Measurements from ENCODE around the gene RNF224. TPM values are rescaled to one million over a fixed set of nuclear protein-coding genes. Genes with fewer than 3 reads are reported as not detected.
"Not testable (repeated sequence)": the region's sequence is repeated elsewhere in the genome, so short reads cannot be mapped to it uniquely, and the experiment has no call there.

RNF224 gene
- total and polyA plus RNA-seq, 3 experiments from 2014 or later, result not detected

DNA sequence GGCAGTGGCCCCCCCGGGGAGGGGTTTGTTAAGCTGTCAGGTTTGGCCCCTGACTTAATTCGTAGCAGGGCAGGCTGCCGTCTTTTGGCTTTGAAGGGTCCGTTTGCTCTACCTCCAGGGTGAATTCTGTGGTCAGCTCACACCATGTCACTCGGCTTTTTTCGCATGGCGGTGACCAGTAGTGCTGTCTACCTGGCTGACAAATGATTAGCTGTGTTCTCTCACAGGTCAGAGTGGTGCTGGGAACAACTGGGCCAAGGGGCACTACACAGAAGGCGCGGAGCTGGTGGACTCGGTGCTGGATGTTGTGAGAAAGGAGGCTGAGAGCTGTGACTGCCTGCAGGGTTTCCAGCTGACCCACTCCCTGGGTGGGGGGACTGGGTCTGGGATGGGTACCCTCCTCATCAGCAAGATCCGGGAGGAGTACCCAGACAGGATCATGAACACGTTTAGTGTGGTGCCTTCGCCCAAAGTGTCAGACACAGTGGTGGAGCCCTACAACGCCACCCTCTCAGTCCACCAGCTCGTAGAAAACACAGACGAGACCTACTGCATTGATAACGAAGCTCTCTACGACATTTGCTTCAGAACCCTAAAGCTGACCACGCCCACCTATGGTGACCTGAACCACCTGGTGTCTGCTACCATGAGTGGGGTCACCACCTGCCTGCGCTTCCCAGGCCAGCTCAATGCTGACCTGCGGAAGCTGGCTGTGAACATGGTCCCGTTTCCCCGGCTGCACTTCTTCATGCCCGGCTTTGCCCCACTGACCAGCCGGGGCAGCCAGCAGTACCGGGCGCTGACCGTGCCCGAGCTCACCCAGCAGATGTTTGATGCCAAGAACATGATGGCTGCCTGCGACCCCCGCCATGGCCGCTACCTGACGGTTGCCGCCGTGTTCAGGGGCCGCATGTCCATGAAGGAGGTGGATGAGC is 15.2 kb downstream of the RNF224 start:
- Mint-ChIP-seq H3K27ac (peak overlapping the region in 7 of 8 donors; percentile 60 to 83 (median 78)), H3K36me3 (peaks cover 0 to 22% (median 5%) of the 10 kb centered on the region in 3 donors), H3K9me3 (no peaks in the 10 kb centered on the region), H3K4me3 (peak overlapping the region; percentile 70 to 88 (median 84)), H3K27me3 (peaks cover 0 to 4% of the 10 kb centered on the region in 2 donors), H3K4me1 (peaks cover 15 to 43% (median 17%) of the 10 kb centered on the region in 3 donors)
- DNase-seq, result no peak
- Histone ChIP-seq H3K36me3 (ENCODE audit: insufficient read depth, low read length) (peaks cover 10% of the 10 kb centered on the region), H3K4me3 (ENCODE audit: low read length) (peak overlapping the region; percentile 46), H3K9me3 (ENCODE audit: low read length) (no peaks in the 10 kb centered on the region), H3K27ac (ENCODE audit: low read depth, low read length) (peak overlapping the region; percentile 72), H3K4me1 (ENCODE audit: insufficient read depth, low read length) (peaks cover 10% of the 10 kb centered on the region), H3K27me3 (ENCODE audit: insufficient read depth, low read length, poor library complexity, severe bottlenecking) (no peaks in the 10 kb centered on the region)
- CTCF ChIA-PET, result interaction anchor here (1.2 to 4.4 kb wide), 6 partner anchors 12 to 196 kb away, joined by 3 to 43 read pairs (median 4); partner anchors contain the start of genes ANAPC2, NELFB, RNF224 and SSNA1
- POLR2A ChIA-PET, result interaction anchor here (1.4 to 3.4 kb wide), 4 partner anchors 13 to 53 kb away, joined by 6 to 83 read pairs (median 18); partner anchors contain the start of genes NELFB, RNF208 and TPRN

GRCh38 chr9:137243266-137243625 is 15.9 kb downstream of the RNF224 start:
- Mint-ChIP-seq H3K36me3 (peaks cover 0 to 22% (median 5%) of the 10 kb centered on the region in 3 donors), H3K4me3 (peak overlapping the region in 6 of 7 donors; percentile 3 to 86 (median 44)), H3K4me1 (peaks cover 14 to 40% (median 17%) of the 10 kb centered on the region in 3 donors), H3K27ac (peak overlapping the region in 3 of 8 donors; percentile 37 to 75 (median 41))
- H3K27me3 Mint-ChIP-seq; H3K27ac ChIP-seq (ENCODE audit: low read depth, low read length); H3K9me3 Mint-ChIP-seq; DNase-seq; H3K4me3 ChIP-seq (ENCODE audit: low read length); H3K9me3 ChIP-seq (ENCODE audit: low read length); H3K27me3 ChIP-seq (ENCODE audit: insufficient read depth, low read length, poor library complexity, severe bottlenecking): not testable (repeated sequence)
- Histone ChIP-seq H3K4me1 (ENCODE audit: insufficient read depth, low read length) (peaks cover 10% of the 10 kb centered on the region), H3K36me3 (ENCODE audit: insufficient read depth, low read length) (peaks cover 10% of the 10 kb centered on the region)
- ChIA-PET POLR2A (interaction anchor here (3.4 kb wide), 1 partner anchor 12 kb away, joined by 83 read pairs; the partner anchor contains the start of gene NELFB), CTCF (interaction anchor here (1.8 to 4.4 kb wide), 3 partner anchors 11 to 197 kb away, joined by 5 to 43 read pairs (median 14); partner anchors contain the start of genes NELFB and RNF224)

DNA sequence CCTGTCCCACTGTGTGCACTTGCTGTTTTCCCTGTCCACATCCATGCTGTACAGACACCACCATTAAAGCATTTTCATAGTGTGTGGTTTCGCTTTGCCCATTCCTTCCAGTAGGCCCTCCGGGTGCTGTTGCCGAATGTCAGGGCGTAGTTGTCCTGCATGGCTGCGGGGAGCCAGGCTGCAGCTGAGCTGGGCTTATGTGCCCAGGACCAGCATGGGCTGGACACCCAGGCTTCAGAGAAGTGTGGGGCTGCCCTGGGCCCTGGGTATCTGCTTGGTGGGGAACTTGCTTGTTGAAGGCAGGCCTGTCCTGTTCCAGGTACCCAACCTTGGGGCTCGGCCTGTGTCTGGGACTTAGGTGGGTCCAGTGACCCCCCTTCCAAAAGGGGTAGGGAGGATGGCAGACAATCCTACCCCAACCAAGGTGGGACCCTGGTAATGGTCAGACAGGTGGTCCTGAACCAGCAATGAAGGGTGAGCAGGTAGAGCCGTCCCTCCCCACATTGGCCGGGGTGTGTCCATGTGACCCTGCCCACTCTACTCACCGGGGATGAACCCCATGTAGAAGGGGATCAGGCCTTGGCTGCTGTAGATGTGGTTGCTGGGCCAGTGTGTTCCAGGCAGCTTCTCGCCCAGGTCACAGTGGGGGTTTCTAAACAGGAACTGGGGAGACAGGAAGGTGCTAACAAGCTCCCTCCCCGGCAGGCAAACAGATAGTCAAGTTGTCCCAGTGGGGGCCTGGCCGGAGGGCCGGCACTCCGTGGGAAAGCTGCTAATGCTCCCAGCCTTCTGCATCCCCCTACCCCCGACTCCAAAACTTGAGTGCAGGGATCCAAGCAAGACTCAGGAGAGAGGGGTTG is 16.6 kb downstream of the RNF224 start:
- POLR2A ChIA-PET, result interaction anchor here (0.6 kb wide), 1 partner anchor 121 kb away, joined by 3 read pairs; no protein-coding TSS in a partner anchor
- Histone ChIP-seq H3K4me1 (ENCODE audit: insufficient read depth, low read length) (peaks cover 10% of the 10 kb centered on the region), H3K4me3 (ENCODE audit: low read length) (no peak overlapping the region), H3K9me3 (ENCODE audit: low read length) (no peaks in the 10 kb centered on the region), H3K27me3 (ENCODE audit: insufficient read depth, low read length, poor library complexity, severe bottlenecking) (no peaks in the 10 kb centered on the region), H3K27ac (ENCODE audit: low read depth, low read length) (no peak overlapping the region), H3K36me3 (ENCODE audit: insufficient read depth, low read length) (peaks cover 10% of the 10 kb centered on the region)
- CTCF ChIA-PET, result interaction anchor here (1.8 kb wide), 1 partner anchor 197 kb away, joined by 5 read pairs; no protein-coding TSS in a partner anchor
- peak overlapping the region in 4 of 8 donors; percentile 30 to 88 (median 54) for H3K27ac Mint-ChIP-seq
- H3K4me1 Mint-ChIP-seq, result peaks cover 13 to 35% (median 16%) of the 10 kb centered on the region in 3 donors
- DNase-seq, result no peak
- peaks cover 0 to 4% of the 10 kb centered on the region in 2 donors for H3K27me3 Mint-ChIP-seq
- H3K36me3 Mint-ChIP-seq, result peaks cover 0 to 22% (median 5%) of the 10 kb centered on the region in 3 donors
- no peaks in the 10 kb centered on the region for H3K9me3 Mint-ChIP-seq
- H3K4me3 Mint-ChIP-seq, result peak overlapping the region in 6 of 7 donors; percentile 8 to 72 (median 44)

DNA sequence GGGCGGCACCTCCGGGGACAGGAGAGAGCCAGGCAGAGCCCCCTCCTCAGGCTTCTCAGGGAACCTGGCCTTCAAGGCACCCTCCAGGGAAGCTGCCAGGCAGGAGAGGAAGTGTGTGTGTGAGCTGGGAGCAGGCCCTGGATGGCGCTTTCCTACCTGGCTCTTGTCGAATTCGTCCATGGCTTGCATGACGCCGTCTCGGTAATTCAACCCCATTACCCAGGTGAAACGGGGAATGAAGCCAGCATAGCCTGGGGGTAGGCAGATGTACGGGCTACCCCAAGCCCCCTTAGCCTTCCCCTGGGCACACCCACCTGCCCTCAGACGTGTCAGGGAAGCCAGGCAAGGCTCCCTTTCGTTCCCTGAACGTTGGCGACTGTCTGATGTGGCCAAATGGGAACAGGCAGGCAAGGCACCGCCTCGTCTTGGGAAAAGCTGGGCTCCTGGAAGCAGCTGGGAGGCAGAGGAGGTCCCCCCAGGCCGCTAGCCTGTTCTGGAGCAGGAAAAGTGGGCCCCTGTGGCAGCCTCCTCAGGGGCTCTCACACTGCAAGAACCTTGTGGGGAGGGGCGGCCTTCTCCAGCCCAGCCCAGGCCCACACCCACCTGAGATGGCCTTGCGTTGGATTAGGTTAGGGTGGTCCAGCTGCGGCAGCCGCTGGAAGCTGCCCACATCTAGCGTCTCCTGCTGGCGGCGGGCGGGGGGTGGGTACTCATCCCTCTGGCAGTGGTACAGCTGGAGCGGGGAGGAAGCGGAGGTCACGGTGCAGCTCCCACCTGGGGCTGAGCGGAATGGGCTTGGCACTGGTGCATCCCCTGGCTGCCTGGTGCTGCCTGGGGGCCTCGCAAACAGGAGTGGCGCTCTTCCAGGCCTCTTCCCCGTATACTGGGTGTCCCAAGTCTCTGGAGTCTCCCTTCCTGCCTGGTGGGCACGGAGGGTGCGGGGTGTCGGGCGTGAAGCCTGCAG is 17.5 kb downstream of the RNF224 start:
- H3K4me1 Mint-ChIP-seq, result peaks cover 12 to 29% (median 13%) of the 10 kb centered on the region in 3 donors
- ChIA-PET POLR2A (interaction anchor here (0.6 kb wide), 1 partner anchor 122 kb away, joined by 3 read pairs; no protein-coding TSS in a partner anchor), CTCF (no interaction called here)
- Histone ChIP-seq H3K36me3 (ENCODE audit: insufficient read depth, low read length) (peaks cover 10% of the 10 kb centered on the region), H3K27me3 (ENCODE audit: insufficient read depth, low read length, poor library complexity, severe bottlenecking) (no peaks in the 10 kb centered on the region), H3K4me1 (ENCODE audit: insufficient read depth, low read length) (peaks cover 10% of the 10 kb centered on the region), H3K4me3 (ENCODE audit: low read length) (no peak overlapping the region), H3K9me3 (ENCODE audit: low read length) (no peaks in the 10 kb centered on the region), H3K27ac (ENCODE audit: low read depth, low read length) (no peak overlapping the region)
- no peaks in the 10 kb centered on the region for H3K9me3 Mint-ChIP-seq
- H3K36me3 Mint-ChIP-seq, result peaks cover 0 to 22% (median 5%) of the 10 kb centered on the region in 3 donors
- H3K4me3 Mint-ChIP-seq, result peak overlapping the region in 1 of 7 donors; percentile 40
- DNase-seq, result no peak
- peak overlapping the region in 1 of 8 donors; percentile 23 for H3K27ac Mint-ChIP-seq
- peaks cover 0 to 4% of the 10 kb centered on the region in 2 donors for H3K27me3 Mint-ChIP-seq

- H3K4me1 Mint-ChIP-seq, result peaks cover 12 to 25% (median 13%) of the 10 kb centered on the region in 3 donors
- H3K36me3 ChIP-seq (ENCODE audit: insufficient read depth, low read length), result peaks cover 10% of the 10 kb centered on the region
- POLR2A ChIA-PET, result no interaction called here
- DNase-seq, result no peak
- H3K27ac Mint-ChIP-seq, result peak overlapping the region in 1 of 8 donors; percentile 23
- H3K4me1 ChIP-seq (ENCODE audit: insufficient read depth, low read length), result peaks cover 10% of the 10 kb centered on the region
- peaks cover 0 to 4% of the 10 kb centered on the region in 2 donors for H3K27me3 Mint-ChIP-seq
- no peaks in the 10 kb centered on the region for H3K27me3 ChIP-seq (ENCODE audit: insufficient read depth, low read length, poor library complexity, severe bottlenecking)
- H3K9me3 ChIP-seq (ENCODE audit: low read length), result no peaks in the 10 kb centered on the region
- H3K27ac ChIP-seq (ENCODE audit: low read depth, low read length), result no peak overlapping the region
- no peak overlapping the region for H3K4me3 ChIP-seq (ENCODE audit: low read length)
- H3K36me3 Mint-ChIP-seq, result peaks cover 0 to 22% (median 5%) of the 10 kb centered on the region in 3 donors
- CTCF ChIA-PET, result interaction anchor here (2.8 kb wide), 1 partner anchor 9 kb away, joined by 11 read pairs; no protein-coding TSS in a partner anchor
- peak overlapping the region in 1 of 7 donors; percentile 40 for H3K4me3 Mint-ChIP-seq
- no peaks in the 10 kb centered on the region for H3K9me3 Mint-ChIP-seq
These were observed 18.4 kb downstream of the RNF224 start for GRCh38 chr9:137245450-137246421.

DNA sequence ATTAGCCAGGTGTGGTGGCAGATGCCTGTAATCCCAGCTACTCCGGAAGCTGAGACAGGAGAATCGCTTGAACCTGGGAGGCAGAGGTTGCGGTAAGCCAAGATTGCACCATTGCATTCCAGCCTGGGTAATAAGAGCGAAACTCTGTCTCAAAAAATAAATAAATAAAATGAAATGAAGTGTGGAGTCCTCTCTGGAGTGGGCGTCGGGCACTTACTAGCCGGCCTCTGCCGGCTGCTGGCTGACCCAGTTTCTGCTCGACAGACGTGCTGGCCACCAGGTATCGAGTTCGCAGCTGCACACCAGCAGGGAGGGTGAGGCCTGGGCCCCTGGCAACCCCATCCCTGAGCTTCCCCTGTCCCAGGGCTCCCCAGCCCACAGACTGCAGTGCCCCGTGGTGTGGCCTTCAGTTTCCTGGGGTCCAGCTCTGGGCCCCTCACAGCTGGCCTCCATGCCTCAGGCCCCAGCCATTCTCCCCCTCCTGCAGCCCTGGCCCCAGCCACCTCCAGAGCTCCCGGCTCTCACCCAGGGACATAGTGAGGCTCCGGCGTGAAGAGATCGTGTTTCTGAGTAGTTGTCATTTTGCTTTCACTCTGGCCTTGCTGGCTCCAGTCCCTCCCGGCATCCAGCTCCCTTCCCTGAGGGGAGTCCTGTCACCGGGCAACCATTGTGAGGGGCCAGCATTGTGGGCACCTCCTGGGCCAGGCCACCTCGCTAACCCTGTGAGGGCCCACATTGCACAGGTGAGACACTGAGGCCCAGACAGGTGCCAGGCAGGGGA is 20.0 kb downstream of the RNF224 start:
- Mint-ChIP-seq H3K4me3 (no peak overlapping the region), H3K36me3 (peaks cover 0 to 15% (median 5%) of the 10 kb centered on the region in 3 donors), H3K4me1 (peaks cover 7 to 18% (median 9%) of the 10 kb centered on the region in 3 donors), H3K9me3 (no peaks in the 10 kb centered on the region), H3K27ac (no peak overlapping the region), H3K27me3 (no peaks in the 10 kb centered on the region)
- POLR2A ChIA-PET, result no interaction called here
- peaks cover 5% of the 10 kb centered on the region for H3K4me1 ChIP-seq (ENCODE audit: insufficient read depth, low read length)
- no peaks in the 10 kb centered on the region for H3K9me3 ChIP-seq (ENCODE audit: low read length)
- H3K4me3 ChIP-seq (ENCODE audit: low read length), result no peak overlapping the region
- peaks cover 6% of the 10 kb centered on the region for H3K36me3 ChIP-seq (ENCODE audit: insufficient read depth, low read length)
- no peaks in the 10 kb centered on the region for H3K27me3 ChIP-seq (ENCODE audit: insufficient read depth, low read length, poor library complexity, severe bottlenecking)
- H3K27ac ChIP-seq (ENCODE audit: low read depth, low read length), result no peak overlapping the region
- DNase-seq, result no peak
- CTCF ChIA-PET, result interaction anchor here (2.8 kb wide), 1 partner anchor 10 kb away, joined by 11 read pairs; no protein-coding TSS in a partner anchor
